Activated CD8-positive, alpha-beta memory T cell treated with anti-CD3 and anti-CD28 coated beads, Interleukin-2, amount 50 U/mL, for 48 hours (primary cell): Measurements from ENCODE around the gene ZNF654.
"Not testable (repeated sequence)": the region's sequence is repeated elsewhere in the genome, so short reads cannot be mapped to it uniquely, and the experiment has no call there.

Experiments used
- DNase-seq: peaks from one replicate; pipeline ENCODE4 v3.0.0-alpha.2; 2020

ZNF654 gene

DNA sequence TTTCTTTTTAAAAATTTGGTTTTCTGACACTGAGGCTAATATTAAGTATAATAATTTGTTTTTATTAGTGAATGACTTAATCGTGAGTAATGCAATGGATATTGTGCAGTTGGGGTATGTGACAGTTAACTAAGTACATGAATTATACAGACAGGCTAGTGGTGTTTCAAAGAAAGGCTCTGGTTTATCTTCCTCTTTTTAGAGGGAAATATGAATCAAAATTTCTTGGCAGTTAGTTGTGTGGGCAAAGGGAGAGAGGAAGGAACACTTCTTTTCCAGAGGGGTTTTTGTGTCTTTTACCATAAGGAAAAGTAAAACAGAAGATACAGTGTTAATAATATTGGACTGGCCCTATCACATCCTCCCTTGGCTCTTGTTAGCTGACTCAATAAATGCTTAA, 2.7 kb downstream of the ZNF654 start:
- DNase-seq = no peak

DNA sequence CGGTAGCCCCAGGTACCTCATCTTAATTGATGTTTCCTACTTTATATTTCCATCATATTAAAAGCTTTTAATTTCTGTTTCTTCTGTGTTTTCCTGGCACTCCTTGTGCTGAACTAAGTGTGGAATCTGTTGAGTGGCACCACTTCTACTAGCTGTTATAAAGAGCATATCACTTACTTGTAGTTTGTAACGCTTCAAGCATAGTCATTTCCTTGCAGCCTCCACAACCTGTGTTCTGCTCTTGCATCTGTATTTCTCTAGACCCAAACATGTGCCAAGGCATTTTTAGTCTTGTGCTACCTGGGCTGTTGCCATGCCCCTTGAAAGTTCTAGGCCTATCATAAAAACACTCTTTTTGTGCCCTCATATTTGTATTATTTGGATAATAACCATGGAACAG, 16.0 kb downstream of the ZNF654 start:
- no peak for DNase-seq

DNA sequence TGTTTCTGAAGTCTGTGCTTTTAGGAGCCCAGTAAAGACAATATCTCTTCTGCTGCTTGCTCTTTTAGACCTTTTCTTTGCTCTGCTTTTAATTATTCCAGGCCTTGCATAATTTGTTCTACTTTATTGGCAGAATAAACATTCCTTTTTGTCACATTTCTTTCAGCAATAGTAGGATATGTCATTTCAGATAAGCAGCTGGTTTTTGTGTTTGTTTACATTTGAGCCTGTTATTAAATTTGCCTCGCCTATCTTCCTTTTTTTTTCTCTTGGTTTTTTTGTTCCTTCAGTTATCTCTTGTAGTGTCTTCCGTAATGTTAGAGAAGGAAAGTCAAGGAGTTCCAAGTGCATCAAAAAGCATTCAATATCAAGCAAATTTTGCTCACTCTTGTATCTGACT, 16.4 kb downstream of the ZNF654 start:
- no peak for DNase-seq

DNA sequence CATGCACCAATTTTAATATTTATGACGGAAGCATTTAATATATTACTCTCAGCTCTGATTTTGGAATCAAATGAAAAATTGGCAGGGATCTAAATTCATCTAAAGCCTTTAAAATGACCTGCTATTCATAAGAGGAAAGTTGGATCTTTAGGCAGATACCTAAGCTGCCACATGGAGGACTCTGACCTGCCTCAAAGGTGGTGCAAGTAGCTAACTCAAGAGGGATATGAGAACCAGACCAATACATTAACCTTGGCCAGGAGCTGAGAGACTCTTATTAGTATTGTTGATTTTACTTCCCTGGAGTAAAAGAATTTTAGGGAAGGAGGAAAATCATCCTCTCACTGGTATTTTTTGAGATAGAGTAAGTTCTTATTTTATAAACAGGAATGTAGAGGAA, 17.7 kb downstream of the ZNF654 start:
- no peak for DNase-seq

DNA sequence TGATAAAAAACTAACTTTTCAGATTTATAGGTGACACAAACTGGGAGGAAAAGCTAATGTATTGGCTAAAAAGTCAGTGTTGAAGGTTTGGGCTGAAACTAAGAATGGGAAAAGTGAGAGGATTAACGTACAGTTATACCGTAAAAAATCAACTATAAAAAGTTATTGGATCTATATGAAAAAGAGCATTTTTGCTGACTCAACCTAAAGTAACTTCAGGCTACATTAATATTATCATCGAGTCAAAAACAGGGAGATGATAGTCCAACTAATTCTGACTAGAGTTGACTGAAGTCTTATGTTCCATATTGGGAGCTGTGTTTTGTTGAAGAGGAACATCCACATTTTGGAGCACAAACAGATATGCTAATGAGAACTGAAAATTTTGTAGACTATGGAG, 19.9 kb downstream of the ZNF654 start:
- no peak for DNase-seq

DNA sequence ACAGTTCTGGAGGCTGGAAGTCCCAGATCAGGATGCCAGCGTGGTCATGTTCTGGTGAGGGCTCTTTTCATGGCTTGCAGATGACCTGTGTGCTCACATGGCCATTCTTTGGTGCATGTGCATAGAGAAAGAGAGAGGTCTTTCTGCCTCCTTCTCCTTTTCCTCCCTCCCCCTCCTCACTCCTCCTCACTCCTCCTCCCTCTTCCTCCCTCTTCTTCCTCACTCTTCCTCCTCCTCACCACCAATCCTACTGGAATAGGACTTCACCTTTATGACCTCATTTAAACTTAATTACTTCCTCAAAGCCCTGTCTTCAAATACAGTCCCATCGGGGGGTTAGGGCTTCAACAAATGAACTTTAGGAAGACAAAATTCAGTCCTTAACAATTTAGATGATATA, 23.8 kb downstream of the ZNF654 start:
- DNase-seq = no peak

DNA sequence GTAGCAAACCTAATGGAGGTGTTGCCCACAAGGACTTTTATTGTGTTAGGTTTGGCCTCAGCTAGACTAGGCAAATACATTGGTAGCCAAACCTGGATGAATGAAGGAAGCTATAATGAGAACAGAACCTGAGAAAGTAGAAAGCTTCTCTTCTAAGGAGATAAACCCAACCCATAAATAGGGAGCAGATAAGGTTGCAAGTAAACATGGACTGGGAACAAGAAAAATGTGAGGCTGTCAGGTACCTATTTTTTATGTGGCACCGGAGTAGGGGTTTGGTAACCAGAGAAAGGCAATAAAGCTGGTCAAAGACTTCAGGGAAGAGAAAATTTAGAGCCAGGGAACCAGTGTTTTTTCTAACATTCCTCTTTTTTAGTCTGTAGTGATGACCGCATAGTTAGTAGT, 25.0 kb downstream of the ZNF654 start:
- DNase-seq = no peak

DNA sequence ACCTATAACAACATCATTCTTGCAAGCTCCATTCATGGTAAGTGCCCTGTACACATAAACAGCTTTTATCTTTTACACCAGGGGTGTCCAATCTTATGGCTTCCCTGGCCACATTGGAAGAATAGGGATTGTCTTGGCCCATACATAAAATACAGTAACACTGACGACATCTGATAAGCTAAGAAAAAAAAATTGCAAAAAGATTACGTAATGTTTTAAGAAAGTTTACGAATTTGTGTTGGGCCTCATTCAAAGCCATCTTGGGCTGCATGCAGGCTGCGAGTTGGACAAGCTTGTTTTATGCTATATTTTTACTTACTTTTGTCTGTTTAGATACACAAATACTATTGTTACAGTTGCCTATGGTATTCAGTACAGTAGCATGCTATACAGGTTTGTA, 31.6 kb downstream of the ZNF654 start:
- DNase-seq = no peak

DNA sequence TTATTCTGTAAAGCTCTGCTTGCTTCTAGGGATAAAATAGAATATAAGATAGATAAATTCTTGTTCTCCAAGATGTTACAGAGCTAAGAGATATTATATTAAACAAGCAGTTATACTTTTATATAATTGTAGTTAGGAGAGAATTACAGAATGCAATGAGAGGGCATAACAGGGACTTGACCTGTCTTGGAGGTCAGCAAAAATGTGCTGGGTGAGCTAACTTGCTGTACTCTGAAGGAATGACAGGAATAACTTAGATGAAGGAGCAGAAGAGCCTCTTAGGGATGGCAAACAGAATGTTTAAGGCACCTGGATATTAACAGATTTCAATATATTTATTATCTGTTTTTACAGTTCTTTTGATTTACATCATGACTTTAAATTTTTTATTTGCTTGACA, 33.2 kb downstream of the ZNF654 start:
- no peak for DNase-seq

DNA sequence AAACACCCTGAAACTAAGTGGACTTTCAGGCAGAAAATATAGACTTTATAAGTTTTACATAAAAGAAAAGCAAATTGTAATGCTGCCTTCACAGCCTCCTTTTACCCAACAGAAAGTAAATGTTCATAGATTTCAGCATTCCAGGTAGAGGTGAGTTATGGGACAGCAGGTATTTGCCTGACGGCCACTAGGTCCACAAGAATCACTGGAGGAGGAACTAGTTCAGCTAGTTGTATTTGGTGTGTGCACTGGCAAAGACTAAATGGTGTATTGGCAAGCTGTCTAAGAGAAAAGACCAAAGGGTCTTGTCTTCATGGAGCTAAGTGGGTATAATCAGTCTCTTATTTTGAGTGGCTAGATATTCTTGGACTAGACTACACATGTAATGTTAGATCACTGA, 34.2 kb downstream of the ZNF654 start:
- DNase-seq = no peak

DNA sequence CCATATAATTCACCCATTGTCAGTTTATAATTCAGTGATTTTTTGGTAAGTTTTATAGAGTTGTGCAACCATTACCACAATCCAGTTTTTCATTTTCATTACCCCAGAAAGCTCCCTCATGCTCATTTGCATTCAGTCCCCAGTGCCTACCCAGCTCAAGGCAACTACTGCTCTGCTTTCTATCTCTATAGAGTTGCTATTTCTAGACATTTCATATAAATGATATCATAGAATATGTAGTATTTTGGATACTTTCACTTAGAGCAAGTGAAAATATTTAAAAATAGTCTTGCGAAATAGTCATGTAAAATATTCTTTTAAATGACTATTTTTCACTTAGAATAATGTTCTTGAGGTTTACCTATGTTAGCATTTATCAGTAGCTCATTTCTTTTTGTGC, 42.1 kb downstream of the ZNF654 start:
- no peak for DNase-seq

DNA sequence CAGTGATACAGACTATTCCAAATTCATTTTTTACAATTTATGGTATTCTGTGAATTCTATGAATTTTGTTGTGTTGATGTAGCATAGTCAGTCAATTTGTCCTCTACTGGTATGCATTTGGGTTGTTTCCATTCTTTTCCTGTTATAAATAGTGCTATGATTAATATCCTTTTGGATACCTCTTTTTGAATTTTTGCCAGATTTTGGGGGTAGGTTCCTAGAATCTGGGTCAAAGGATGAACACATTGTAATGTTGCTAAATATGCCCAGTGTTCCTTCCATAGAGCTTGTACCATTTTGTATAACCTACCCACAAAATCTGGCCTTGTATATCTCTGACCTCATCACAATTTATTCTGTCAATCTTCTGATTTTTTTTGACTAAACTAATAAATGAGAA, 46.3 kb downstream of the ZNF654 start:
- no peak for DNase-seq

DNA sequence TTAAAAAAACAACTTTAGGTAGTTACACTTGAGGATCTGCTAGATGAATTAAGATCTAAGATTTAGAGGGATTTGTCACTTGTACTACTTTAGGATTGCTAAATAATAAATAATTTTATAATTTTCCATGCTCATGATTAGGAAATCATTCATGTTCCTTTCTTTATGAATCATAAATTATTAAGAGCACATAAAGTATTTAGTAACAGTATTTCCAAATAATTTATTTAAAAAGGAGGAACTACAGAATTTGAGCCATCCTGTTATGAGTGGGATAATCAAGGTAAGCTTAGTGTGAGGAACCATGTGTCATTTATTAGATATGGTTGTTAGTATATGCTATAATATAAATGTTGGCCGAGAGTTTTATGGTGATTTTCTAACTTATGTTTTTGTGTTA, 53.2 kb downstream of the ZNF654 start:
- DNase-seq = no peak

DNA sequence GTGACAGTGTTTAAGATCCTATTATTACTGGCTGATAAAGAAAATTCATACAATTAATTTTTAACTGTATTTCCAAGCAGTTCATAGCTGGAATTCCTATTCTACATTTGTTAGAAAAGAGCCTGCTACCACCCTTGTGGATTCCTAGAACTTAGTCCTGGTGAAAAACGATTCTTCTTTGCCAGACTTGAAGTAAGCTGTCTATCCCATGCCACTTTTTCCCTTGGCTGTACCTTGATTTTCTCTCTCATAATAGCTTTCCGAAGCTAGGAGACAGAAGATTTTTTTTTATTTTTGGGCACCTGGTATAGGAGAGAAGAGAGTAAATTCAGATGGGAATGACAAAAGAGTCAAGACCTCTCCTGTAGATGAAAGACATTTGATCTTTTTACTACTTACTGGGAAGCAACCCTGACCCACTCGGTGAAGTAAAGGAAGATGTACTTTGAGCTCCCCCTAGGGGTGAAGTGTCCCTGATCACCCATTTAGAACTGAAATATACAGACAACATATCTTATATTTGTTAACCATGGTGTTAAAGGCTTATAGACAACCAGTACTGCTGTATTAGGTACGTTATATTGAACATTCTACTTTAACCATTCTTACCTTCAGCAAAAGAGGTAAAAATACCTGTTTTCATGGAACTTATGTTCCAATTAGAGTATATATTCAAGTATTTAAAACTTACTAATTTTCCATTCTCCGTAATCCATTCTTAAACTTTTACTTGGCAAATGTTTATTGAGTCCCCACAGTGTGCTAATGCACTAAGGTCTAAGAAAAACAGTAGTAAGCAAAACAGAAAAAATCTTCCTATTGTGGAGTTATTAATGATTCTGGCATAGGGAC, 54.5 kb downstream of the ZNF654 start:
- no peak for DNase-seq

DNA sequence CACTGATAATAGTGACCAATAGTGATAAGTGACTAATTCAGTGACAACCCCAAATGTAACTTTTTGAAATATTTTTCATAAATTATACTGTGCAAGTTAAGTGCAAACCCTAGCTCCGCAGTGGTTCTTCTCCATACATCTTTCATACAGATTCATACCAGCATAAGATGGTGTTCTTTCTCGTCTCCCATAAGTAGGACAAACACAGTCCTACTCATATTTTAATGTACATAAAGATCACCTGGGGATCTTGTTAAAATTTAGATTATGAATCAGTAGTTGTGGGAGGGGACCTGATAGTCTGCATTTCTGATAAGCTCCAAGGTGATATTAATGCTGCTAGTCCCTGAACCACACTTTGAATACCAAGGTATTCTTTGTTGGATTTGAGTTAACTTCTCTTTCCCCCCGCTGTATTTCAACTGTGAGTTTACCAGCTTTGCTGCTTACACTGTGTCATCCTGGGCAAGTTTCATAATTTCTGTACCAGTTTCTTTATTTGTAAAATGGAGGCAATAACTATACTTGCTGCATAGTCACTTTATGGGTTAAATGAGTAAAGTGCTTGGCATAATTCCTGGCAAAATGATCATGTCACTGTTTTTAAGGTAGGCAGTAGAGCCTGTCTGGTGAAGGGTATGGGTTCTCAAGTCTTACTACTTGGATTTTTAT, 56.0 kb downstream of the ZNF654 start:
- no peak for DNase-seq

DNA sequence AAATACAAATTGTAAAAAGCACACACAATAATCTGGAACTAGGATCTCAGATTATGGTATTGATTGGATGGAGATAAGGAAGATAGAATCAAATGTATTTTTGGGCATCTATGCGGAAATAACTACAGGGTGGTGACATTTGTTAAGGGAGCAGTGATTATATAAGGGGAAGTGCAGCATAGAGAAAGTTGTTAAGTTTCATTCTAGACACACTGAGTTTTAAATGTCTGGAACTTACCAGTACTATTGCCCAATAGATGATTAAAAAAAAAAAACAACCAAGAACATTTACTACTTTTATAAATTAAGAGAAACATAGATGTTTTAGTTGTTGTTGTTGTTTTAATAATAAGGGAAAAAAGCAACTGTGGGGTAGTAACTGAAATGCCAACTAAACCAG, 58.6 kb downstream of the ZNF654 start:
- DNase-seq = no peak

DNA sequence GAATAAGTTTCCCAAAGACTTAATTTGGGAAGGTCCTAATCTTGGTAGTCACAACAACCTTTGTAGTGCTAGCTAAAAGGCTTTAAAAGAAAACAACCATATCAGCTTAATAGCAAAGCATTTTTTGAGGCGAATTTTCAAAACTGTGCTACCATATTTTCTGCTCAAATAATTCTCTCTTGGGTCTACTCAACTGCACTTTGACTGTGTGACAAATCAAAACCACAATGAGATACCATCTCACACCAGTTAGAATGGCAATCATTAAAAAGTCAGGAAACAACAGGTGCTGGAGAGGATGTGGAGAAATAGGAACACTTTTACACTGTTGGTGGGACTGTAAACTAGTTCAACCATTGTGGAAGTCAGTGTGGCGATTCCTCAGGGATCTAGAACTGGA, 59.5 kb downstream of the ZNF654 start:
- DNase-seq = not testable (repeated sequence)

DNA sequence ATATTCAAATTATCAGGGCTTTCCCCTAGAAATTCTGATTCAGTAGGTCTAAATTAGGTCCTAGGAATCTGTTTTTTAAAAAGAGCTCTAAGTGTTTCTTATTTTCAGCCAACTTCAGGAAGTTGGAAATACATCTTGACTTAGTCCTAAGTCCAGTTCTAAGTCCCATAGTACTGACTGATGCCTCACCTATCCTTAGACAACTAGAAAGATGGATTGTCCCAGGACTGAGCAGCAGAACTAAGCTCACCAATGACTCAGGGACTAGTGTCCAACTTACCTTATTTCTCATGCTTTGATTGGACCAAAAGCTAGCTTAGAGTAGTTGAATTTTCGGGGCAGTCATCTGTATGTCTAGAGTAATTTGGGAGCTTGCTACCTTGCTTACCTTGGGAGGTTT, 64.5 kb downstream of the ZNF654 start:
- DNase-seq = no peak

DNA sequence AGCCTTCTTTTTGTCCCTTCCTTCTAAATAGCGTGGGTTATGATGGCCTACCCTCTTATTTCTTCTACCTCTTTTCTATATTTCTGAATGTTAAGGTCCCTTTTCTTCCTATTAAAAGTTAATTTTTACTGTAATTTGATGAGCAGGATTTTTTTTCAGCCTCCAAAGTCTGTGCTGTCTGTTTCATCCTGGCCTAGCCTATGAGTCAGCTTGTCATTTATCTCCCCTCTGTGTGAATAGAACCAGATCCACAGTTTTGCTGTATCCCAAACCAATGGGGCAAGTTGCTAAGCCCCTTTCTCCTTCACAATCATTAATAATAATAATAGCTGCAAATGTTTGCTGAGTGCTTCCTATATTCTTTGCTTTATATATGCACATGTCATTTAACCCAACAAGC, 72.6 kb downstream of the ZNF654 start:
- DNase-seq = no peak

DNA sequence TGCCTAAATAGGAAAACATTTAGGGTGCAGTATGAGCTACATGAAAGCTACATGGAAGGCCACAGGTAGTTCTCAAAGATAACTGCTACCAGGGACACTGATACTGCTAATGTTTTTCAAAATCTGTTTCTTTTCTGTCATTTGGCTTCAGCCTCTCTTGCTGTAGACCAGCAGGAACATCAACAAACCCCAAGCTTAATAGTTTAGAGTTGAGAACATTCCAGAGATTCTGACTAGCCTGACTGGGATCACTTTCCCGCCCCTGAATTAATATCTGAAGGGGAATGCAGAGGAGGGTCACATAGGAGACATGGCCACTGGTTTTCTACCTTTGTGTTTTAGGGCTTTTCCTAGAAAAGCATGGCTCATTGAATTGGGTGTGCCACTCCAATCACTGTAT, 73.8 kb downstream of the ZNF654 start:
- no peak for DNase-seq

DNA sequence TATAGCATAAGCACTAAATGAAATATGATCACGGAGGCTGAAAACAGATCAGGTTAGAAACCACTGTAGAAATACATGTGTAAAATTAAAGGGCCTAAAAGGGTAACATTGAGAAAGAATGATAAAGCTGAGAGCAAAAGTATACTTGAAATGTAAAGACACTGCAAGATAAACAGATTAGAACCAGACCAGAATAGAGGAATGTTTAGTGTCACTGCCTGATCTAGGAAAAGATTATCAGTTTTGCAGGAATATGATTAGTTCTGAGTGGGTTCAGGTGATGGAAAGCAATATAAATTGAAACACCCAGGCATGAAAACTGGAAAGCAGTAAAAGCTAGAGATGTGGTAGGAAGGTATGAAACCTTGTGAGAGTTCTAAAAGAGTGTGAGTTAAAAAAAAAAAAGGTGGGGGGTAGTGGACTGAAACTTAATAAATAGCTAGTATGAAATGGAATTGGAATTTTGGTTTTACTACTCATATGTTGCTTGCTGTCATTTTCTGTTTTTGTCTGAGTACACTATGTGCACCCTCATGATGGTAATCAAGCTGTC, 74.7 kb downstream of the ZNF654 start:
- DNase-seq = no peak

DNA sequence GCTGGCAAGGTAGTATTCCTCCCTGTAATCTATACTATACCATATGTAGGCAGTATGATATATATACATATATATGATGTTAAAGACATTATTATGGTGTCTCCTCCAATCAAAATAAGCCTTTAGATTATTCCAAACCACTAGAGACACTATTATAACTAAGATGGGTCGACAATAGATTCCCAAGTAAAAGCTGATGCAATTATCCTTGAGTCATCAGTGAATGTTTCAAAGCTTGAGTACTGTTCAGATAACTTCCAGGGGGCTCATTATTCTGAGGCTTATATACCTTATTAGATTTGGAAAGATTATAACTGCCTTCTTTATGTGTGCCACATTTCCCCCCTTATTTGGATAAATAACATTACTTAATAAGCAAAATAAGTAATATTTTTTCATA, 78.8 kb downstream of the ZNF654 start:
- no peak for DNase-seq

DNA sequence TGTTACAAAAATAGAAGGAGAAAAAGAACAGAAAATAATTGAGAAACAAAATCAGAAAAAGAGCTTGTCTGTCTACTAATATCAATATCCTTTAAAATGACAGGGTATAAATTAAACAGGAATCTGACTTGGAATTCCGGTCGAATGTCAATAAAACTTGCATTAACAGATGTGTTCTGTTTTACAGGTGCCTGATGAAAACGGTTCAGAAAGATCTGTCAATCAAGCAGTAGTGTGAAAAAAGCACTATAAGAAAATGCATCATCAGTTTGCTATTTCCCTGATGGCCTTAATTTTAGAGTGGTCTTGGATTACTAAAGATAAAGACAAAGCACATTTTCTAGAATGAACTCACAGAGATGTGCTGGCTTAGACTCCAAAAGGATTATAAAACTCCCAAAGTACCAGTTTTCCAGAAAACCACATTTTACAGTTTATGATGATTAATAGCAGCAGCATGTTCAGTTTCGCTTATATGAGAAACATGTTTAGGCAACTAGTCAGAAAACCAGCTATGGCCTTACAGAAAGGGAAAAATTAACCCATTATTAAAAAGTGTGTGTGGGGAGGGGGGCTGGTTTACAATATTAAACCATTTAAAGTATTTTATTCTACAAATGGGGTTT, 82.5 kb downstream of the ZNF654 start:
- DNase-seq = no peak

DNA sequence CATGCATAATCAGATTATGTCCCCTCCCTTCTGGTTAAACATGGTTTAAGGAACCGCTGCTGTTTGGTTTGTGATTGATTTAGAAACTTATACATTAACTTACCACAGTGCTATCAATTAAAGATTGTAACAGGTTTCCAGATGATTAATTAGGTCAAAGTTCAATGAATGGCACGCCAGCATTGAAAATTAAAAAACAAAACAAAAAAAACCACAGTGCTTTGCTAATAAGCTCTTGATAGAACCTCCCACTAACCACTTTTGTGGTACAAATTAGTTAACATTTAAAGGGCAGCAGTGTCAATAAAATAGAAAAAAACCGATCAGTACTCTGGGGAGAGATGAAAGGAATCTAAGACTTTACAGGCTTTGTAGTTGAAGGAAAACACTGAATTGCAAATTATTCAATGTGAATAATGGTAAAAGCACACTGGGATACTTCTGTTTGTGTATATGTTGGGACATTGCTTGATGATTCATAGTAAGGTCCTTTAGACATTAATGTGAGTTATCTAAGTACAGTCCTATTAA, 83.1 kb downstream of the ZNF654 start:
- DNase-seq = no peak
